Urinary bladder (tissue), 4 donors: ENCODE results near the gene ARHGAP42. TPM values are rescaled to one million over a fixed set of nuclear protein-coding genes. Genes with fewer than 3 reads are reported as not detected.

ENCODE experiments used
- DNase-seq: peaks from one replicate; pipeline ENCODE4 v3.0.0-alpha.2; 2015; ENCODE audit errors: extremely low spot score
- H3K27ac ChIP-seq: one replicate; pipeline ENCODE4 v1.5.1; 2013; ENCODE audit warnings: low read depth, mild to moderate bottlenecking, moderate library complexity
- H3K36me3 ChIP-seq: one replicate; pipeline ENCODE4 v1.6.1; 2013; ENCODE audit warnings: mild to moderate bottlenecking, moderate library complexity; ENCODE audit not compliant: insufficient read depth
- H3K4me1 ChIP-seq: one replicate; pipeline ENCODE4 v1.6.1; 2013; ENCODE audit warnings: mild to moderate bottlenecking, moderate library complexity; ENCODE audit not compliant: insufficient read depth
- H3K4me3 ChIP-seq: one replicate; pipeline ENCODE4 v1.5.1; 2013; ENCODE audit warnings: low read depth, low read length
- WGBS: extraction: QIAGEN DNeasy Blood & Tissue Kit; methylation state at CpG from one replicate; pipeline ENCODE4 v1.1.7; 2013; 5-methylcytosine and 5-hydroxymethylcytosine counted together
- polyA plus RNA-seq: library from polyadenylated mRNA; stranded (reverse); fragments of 200-250 nt; gene quantifications from one replicate; pipeline ENCODE4 v1.2.3, GENCODE V29; 2013
- total RNA-seq: library from RNA; depleted of rRNA; stranded (reverse); fragments of >200 nt; gene quantifications from one replicate; pipeline ENCODE4 v1.2.3, GENCODE V29; 2014
- donor health status: healthy with polysubstance abuse.
- donor health status: healthy.

Gene ARHGAP42
- total and polyA plus RNA-seq, 2 donors: 3.0 to 51.6 TPM

GRCh38 chr11:100918551-100919500, 231.7 kb downstream of the ARHGAP42 start:
- Histone ChIP-seq H3K36me3 (no peaks in the 10 kb centered on the region), H3K27ac (no peak overlapping the region), H3K4me3 (no peak overlapping the region), H3K4me1 (no peaks in the 10 kb centered on the region)
- WGBS: 48% methylated on average over 6 of the region's 6 CpGs
- no peak for DNase-seq

GRCh38 chr11:100920593-100920992, 233.5 kb downstream of the ARHGAP42 start:
- H3K4me1 ChIP-seq: no peaks in the 10 kb centered on the region
- no peak overlapping the region for H3K27ac ChIP-seq
- DNase-seq: no peak
- no peaks in the 10 kb centered on the region for H3K36me3 ChIP-seq
- H3K4me3 ChIP-seq: no peak overlapping the region

GRCh38 chr11:100922121-100922520, 235.0 kb downstream of the ARHGAP42 start:
- WGBS: 61% methylated on average over 5 of the region's 5 CpGs

GRCh38 chr11:100923555-100923954, 236.5 kb downstream of the ARHGAP42 start:
- no peak overlapping the region for H3K4me3 ChIP-seq
- DNase-seq: no peak
- WGBS: 42% methylated on average over 2 of the region's 2 CpGs
- H3K27ac ChIP-seq: no peak overlapping the region
- no peaks in the 10 kb centered on the region for H3K4me1 ChIP-seq
- no peaks in the 10 kb centered on the region for H3K36me3 ChIP-seq

More at GRCh38 chr11:100922121-100922520, 235.0 kb downstream of the ARHGAP42 start:
- Histone ChIP-seq H3K4me1 (no peaks in the 10 kb centered on the region), H3K36me3 (no peaks in the 10 kb centered on the region), H3K27ac (no peak overlapping the region), H3K4me3 (no peak overlapping the region)
- no peak for DNase-seq

GRCh38 chr11:100925935-100926334, 238.8 kb downstream of the ARHGAP42 start:
- Histone ChIP-seq H3K4me1 (no peaks in the 10 kb centered on the region), H3K36me3 (no peaks in the 10 kb centered on the region), H3K27ac (no peak overlapping the region), H3K4me3 (no peak overlapping the region)
- DNase-seq: no peak
- WGBS: 65% methylated on average over 3 of the region's 3 CpGs

DNA sequence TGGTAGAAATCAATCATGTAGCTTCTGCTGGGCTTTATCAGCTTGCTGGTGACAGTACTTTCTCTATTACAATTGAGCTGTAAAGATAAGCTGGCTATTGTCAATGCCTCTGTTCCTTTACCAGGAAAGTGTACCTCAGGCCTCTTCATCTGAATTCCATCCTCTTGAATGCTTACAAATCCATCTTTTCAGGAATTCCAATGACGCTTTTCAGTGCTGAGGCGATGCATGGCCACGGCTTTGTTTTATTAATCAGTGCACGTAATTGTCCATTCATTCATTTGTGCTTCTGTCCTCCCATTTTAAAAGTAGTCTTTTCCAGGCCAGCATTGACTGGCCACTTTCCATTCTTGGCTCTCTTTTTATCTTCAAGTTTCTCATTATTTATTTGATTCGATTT, 240.5 kb downstream of the ARHGAP42 start:
- Histone ChIP-seq H3K4me1 (no peaks in the 10 kb centered on the region), H3K4me3 (no peak overlapping the region), H3K36me3 (no peaks in the 10 kb centered on the region), H3K27ac (no peak overlapping the region)
- WGBS: 59% methylated on average over 5 of the region's 5 CpGs
- no peak for DNase-seq

GRCh38 chr11:100928426-100928825, 241.3 kb downstream of the ARHGAP42 start:
- Histone ChIP-seq H3K4me1 (no peaks in the 10 kb centered on the region), H3K36me3 (no peaks in the 10 kb centered on the region), H3K27ac (no peak overlapping the region), H3K4me3 (no peak overlapping the region)
- 92% methylated on average over 2 of the region's 2 CpGs for WGBS
- DNase-seq: no peak

DNA sequence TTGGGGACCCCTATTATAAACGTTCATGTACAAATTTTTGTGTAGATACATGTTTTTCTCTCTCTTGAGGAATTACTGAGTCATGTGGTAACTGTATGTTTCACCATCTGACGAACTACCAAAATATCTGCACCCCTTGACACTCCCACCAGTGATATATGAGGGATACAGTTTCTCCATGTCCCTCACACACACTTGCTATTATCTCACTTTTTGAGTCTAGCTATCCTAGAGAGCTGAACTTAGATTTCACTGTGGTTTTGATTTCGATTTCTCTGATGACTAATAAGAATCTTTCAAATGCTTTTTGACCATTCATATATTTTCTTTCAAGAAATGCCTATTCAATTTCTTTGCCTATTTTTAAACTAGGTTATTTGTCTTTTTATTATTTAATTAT, 242.3 kb downstream of the ARHGAP42 start:
- no peak for DNase-seq
- H3K4me3 ChIP-seq: no peak overlapping the region
- no peaks in the 10 kb centered on the region for H3K4me1 ChIP-seq
- WGBS: 50% methylated on average over 3 of the region's 3 CpGs
- H3K27ac ChIP-seq: no peak overlapping the region
- H3K36me3 ChIP-seq: no peaks in the 10 kb centered on the region

- WGBS: 42% methylated on average over 5 of the region's 5 CpGs
- no peaks in the 10 kb centered on the region for H3K4me1 ChIP-seq
- no peak overlapping the region for H3K4me3 ChIP-seq
- no peaks in the 10 kb centered on the region for H3K36me3 ChIP-seq
- no peak overlapping the region for H3K27ac ChIP-seq
- DNase-seq: no peak
Measured at GRCh38 chr11:100930185-100930778, 243.2 kb downstream of the ARHGAP42 start.

GRCh38 chr11:100932474-100933100, 245.5 kb downstream of the ARHGAP42 start:
- 16% methylated on average over 3 of the region's 3 CpGs for WGBS
- H3K4me3 ChIP-seq: no peak overlapping the region
- DNase-seq: no peak
- H3K27ac ChIP-seq: no peak overlapping the region
- no peaks in the 10 kb centered on the region for H3K36me3 ChIP-seq
- H3K4me1 ChIP-seq: no peaks in the 10 kb centered on the region

- Histone ChIP-seq H3K4me1 (no peaks in the 10 kb centered on the region), H3K27ac (no peak overlapping the region), H3K36me3 (no peaks in the 10 kb centered on the region), H3K4me3 (no peak overlapping the region)
- DNase-seq: no peak
- WGBS: 85% methylated on average over 6 of the region's 6 CpGs
Measured at GRCh38 chr11:100936781-100937180, 249.7 kb downstream of the ARHGAP42 start.

- Histone ChIP-seq H3K36me3 (peaks cover 2% of the 10 kb centered on the region), H3K4me1 (no peaks in the 10 kb centered on the region), H3K27ac (no peak overlapping the region), H3K4me3 (no peak overlapping the region)
- DNase-seq: no peak
- WGBS: 46% methylated on average over 5 of the region's 5 CpGs
Measured at GRCh38 chr11:100939571-100939970, 252.5 kb downstream of the ARHGAP42 start.

DNA sequence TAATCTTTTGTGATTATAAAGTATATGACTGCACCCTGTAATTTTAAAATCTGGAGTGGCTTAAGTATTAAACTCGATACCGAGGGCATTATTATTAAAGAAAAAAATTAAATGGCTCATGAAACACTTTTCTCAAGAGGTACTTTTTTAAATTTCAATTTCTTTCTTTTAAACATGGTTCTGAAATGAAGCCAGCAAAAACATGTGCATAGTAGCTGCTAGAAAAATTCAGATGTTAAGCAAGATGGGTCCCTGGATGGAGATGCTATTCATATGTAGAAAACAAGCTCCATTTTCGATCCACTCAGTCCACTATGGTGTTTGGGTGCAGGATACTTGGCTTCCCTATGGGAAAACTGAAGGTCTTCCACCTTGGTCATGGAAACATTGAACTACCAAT, 253.0 kb downstream of the ARHGAP42 start:
- H3K4me1 ChIP-seq: no peaks in the 10 kb centered on the region
- peaks cover 2% of the 10 kb centered on the region for H3K36me3 ChIP-seq
- H3K27ac ChIP-seq: no peak overlapping the region
- no peak overlapping the region for H3K4me3 ChIP-seq
- WGBS: 90% methylated on average over 3 of the region's 3 CpGs
- DNase-seq: no peak

GRCh38 chr11:100941033-100941432, 253.9 kb downstream of the ARHGAP42 start:
- Histone ChIP-seq H3K36me3 (peaks cover 2% of the 10 kb centered on the region), H3K4me3 (no peak overlapping the region), H3K27ac (no peak overlapping the region), H3K4me1 (no peaks in the 10 kb centered on the region)
- WGBS: 72% methylated on average over 2 of the region's 2 CpGs
- DNase-seq: no peak
